ENCODE results near the gene KIFAP3.

DNA sequence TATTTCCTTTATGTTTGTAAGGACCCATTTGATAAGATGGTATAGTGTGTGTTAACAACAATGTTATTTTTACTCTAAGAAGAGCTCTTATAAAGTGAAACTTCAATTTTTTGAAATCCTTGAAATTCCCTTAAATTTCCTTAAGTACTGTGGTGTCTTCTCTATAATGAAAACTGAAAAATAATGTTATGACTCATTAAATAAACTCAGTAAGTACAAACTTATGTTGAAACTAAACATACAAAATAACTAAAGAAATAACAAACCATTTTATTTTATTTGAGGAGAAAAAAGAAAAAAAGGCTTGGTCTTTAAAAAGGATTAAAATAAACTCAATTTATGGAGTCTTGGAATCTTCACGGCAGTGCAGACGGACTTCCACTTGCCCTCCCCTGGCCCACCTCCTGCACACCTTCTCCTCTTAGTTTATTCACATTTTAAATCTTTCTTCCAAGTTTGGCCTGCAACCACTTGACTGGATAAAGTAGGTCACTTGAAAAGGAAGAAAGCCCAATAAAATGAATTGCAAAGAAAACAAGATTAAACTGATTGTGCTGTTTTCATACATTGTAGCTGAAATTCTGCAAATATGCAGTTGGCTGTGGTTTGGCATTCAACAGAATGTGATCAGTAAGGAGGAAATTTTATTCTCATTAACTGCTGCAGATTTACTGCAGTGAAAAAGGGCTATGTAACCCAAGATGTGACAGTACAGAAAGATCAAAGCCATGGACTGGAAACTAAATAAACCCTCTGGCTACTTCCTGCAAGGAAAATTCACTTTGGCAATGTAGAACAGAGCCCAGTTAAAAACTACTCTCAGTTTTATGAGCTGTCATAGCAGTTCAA lies 132.3 kb downstream of the KIFAP3 start:
- TF ChIP-seq, protein P1, sequence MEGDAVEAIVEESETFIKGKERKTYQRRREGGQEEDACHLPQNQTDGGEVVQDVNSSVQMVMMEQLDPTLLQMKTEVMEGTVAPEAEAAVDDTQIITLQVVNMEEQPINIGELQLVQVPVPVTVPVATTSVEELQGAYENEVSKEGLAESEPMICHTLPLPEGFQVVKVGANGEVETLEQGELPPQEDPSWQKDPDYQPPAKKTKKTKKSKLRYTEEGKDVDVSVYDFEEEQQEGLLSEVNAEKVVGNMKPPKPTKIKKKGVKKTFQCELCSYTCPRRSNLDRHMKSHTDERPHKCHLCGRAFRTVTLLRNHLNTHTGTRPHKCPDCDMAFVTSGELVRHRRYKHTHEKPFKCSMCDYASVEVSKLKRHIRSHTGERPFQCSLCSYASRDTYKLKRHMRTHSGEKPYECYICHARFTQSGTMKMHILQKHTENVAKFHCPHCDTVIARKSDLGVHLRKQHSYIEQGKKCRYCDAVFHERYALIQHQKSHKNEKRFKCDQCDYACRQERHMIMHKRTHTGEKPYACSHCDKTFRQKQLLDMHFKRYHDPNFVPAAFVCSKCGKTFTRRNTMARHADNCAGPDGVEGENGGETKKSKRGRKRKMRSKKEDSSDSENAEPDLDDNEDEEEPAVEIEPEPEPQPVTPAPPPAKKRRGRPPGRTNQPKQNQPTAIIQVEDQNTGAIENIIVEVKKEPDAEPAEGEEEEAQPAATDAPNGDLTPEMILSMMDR (IDR thresholded peaks at IDR 0.05), result no peak
- no peak for TF ChIP-seq POLR2A (IDR thresholded peaks at IDR 0.05)

Data from thyroid gland (tissue), 4 donors.